ENCODE data around the gene BPIFB2.

DNA sequence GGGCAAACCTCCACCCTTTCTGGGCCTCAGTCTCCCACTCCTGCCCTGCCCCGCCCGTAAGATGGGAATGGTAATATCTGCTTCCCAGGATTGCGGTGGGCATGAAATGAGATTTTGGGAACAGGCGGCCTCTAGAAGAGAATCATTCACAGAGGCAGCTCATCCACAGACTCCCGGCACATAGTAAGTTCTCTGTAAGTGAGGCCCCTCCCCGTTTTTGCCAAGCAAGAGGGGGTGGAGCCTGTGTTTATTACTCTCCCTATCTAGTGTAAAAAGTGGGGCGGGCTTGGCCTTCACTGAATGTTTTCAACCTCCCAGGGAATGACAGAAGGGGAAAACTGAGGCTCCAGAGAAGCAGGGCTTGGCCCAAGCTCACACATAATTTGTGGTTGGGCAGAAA lies 23.3 kb upstream of the BPIFB2 start:
- no peak for TF ChIP-seq CTCF (IDR thresholded peaks at IDR 0.05; ENCODE audit: insufficient read depth, low read depth, low read length)
- no peak for TF ChIP-seq EZH2 (IDR thresholded peaks at IDR 0.05; ENCODE audit: insufficient read depth, low read length)

Measured in astrocyte (in vitro differentiated cells and primary cell).